ENCODE data around the gene RUNX3.

The RUNX3 gene

DNA sequence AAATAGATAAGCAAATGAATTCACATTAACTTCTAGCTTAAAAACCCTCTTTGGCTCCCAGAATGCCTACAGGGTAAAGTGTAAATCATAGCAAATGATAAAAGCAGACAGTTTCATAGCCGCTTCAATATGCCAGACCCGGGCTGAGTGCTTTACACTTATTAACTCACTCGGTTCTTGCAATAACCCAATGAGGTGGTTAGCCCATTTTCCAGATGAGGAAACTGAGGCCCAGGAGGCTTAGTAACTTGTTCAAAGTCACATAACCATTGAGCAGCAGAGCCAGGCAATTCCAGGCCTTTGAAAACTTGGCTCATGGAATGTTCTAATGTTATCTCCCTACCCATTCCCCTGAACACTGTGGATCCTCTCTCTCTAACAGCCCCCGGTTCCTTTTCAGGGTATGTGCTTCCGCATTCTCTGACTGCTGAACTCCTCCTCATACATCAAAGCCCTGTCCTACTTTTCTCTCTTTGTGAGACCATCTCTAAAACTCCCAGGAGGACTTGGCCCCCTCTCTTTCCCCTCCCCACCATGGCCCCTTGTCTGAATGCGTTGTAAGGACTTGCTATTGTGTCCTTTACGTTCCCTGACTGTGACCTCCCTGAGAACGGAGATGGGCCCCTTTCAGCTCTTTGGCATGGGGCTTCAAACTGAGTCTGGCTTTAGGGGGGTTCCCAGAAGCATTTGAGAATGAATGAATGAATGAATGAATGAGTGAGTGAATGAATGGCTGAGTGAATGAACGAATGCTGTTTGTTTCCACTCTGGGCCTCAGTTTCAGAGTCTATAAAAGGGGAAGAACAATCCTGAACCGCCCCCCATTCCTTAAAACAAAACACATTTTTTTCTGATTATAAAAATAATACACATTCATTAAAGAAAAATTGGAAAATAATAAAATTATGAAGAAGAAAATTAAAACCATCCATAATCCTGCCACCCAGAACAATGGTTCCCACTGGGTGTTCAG lies 15.6 kb upstream of the RUNX3 start:
- TF ChIP-seq CTCF (IDR thresholded peaks at IDR 0.05; ENCODE audit: low read depth, low read length, missing control alignments) = no peak
- H3K4me3 ChIP-seq (replicated peaks; ENCODE audit: low read depth, low read length) = no peak overlapping the region
- no peak for DNase-seq (ENCODE audit: extremely low read depth, low read depth)

GRCh38 chr1:24944318-24944717 lies 14.2 kb upstream of the RUNX3 start:
- no peak for DNase-seq (ENCODE audit: extremely low read depth, low read depth)
- no peak overlapping the region for H3K4me3 ChIP-seq (replicated peaks; ENCODE audit: low read depth, low read length)
- TF ChIP-seq CTCF (IDR thresholded peaks at IDR 0.05; ENCODE audit: low read depth, low read length, missing control alignments) = no peak

- no peak for TF ChIP-seq CTCF (IDR thresholded peaks at IDR 0.05; ENCODE audit: low read depth, low read length, missing control alignments)
- no peak overlapping the region for H3K4me3 ChIP-seq (replicated peaks; ENCODE audit: low read depth, low read length)
- no peak for DNase-seq (ENCODE audit: extremely low read depth, low read depth)
Measured at GRCh38 chr1:24942789-24943188, 12.7 kb upstream of the RUNX3 start.

GRCh38 chr1:24941564-24941963 lies 11.5 kb upstream of the RUNX3 start:
- DNase-seq (ENCODE audit: extremely low read depth, low read depth) = no peak
- no peak overlapping the region for H3K4me3 ChIP-seq (replicated peaks; ENCODE audit: low read depth, low read length)
- TF ChIP-seq CTCF (IDR thresholded peaks at IDR 0.05; ENCODE audit: low read depth, low read length, missing control alignments) = no peak

GRCh38 chr1:24940231-24940630 lies 10.2 kb upstream of the RUNX3 start:
- no peak overlapping the region for H3K4me3 ChIP-seq (replicated peaks; ENCODE audit: low read depth, low read length)
- DNase-seq (ENCODE audit: extremely low read depth, low read depth) = no peak
- no peak for TF ChIP-seq CTCF (IDR thresholded peaks at IDR 0.05; ENCODE audit: low read depth, low read length, missing control alignments)

DNA sequence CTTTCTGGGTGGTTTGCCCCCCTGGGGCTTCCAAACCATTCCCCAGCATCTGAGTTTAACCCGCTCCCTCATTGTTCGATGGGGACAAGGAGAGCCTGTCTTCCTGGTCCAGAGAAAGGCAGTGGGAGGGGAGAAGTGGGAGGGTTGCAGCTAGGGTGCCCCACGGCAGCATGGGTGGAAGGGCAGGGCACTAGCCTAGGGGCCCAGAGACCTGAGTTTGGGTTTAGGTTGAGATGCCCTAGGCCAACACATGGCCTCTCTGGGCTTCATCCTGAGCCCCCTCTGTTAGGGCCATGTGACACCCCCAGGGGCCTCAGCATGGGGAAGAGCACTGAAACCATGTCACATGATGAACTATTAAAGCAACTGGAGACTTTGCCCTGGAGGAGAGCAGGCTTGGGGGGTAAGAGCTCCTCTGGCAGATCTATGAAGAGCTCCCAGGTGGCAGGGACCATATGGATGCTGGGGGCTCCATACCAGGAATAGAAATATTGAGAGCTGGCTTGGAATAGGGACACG lies 9.7 kb upstream of the RUNX3 start:
- no peak for DNase-seq (ENCODE audit: extremely low read depth, low read depth)
- TF ChIP-seq CTCF (IDR thresholded peaks at IDR 0.05; ENCODE audit: low read depth, low read length, missing control alignments) = no peak
- no peak overlapping the region for H3K4me3 ChIP-seq (replicated peaks; ENCODE audit: low read depth, low read length)
